Ishikawa (cell line): ENCODE measurements around the gene VSX2.

Experiments
- CEBPB ChIP-seq: IDR thresholded peaks from 2 replicates; pipeline ENCODE4 v1.6.1; 2012
- CREB1 ChIP-seq: IDR thresholded peaks from 2 replicates; pipeline ENCODE4 v1.6.1; 2012; ENCODE audit warnings: low read depth
- EGR1 ChIP-seq: IDR thresholded peaks from 2 replicates; pipeline ENCODE4 v1.6.1; 2012
- EP300 ChIP-seq: IDR thresholded peaks from 2 replicates; pipeline ENCODE4 v1.6.1; 2012; ENCODE audit warnings: borderline replicate concordance
- FOXM1 ChIP-seq: IDR thresholded peaks from 2 replicates; pipeline ENCODE4 v1.6.1; 2012; ENCODE audit warnings: low read depth, borderline replicate concordance
- NFIC ChIP-seq: IDR thresholded peaks from 2 replicates; pipeline ENCODE4 v1.6.1; 2012
- RAD21 ChIP-seq: IDR thresholded peaks from 2 replicates; pipeline ENCODE4 v1.6.1; 2012; ENCODE audit warnings: low read depth
- TAF1 ChIP-seq: IDR thresholded peaks from 2 replicates; pipeline ENCODE4 v1.6.1; 2012; ENCODE audit warnings: low read depth, mild to moderate bottlenecking
- TCF12 ChIP-seq: IDR thresholded peaks from 2 replicates; pipeline ENCODE4 v1.6.1; 2012; ENCODE audit warnings: low read depth
- TEAD4 ChIP-seq: IDR thresholded peaks from 2 replicates; pipeline ENCODE4 v1.6.1; 2012
- YY1 ChIP-seq: IDR thresholded peaks from 2 replicates; pipeline ENCODE4 v1.6.1; 2012; ENCODE audit warnings: low read depth
- ZBTB7A ChIP-seq: IDR thresholded peaks from 2 replicates; pipeline ENCODE4 v1.6.1; 2012; ENCODE audit warnings: low read depth
- TF ChIP-seq, protein P1 (sequence below): IDR thresholded peaks from 2 replicates; pipeline ENCODE4 v1.6.1; 2012
- TF ChIP-seq, protein P2 (sequence below): IDR thresholded peaks from 2 replicates; pipeline ENCODE4 v1.6.1; 2012
- TF ChIP-seq, protein P3 (sequence below): IDR thresholded peaks from 2 replicates; pipeline ENCODE4 v1.6.1; 2012; ENCODE audit warnings: low read depth, mild to moderate bottlenecking

VSX2 gene

DNA sequence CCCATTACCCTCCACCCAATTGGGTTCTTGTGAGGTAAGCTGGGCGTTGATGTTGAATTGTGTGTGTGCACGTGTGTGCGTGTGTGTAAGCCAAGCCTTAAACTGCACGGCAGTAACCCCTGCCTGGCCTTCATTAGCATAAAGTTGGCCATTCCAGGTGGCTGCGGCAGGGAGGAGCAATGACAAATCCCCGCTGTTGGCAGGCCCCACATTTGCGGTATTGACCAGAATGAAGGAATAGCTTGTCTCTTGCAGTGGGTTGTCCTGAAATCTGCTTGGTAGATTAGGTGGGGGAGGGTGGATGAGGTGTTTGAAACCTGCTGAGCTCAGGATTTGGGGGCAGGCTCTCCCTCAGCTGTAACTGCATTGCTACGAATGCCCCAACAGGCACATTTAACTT is 7.3 kb downstream of the VSX2 start:
- TF ChIP-seq RAD21 (no peak), CEBPB (no peak), EP300 (no peak), YY1 (no peak), FOXM1 (no peak), TCF12 (no peak), TAF1 (no peak), TEAD4 (no peak), EGR1 (no peak), ZBTB7A (no peak), CREB1 (no peak), NFIC (no peak)
- TF ChIP-seq, protein P1, sequence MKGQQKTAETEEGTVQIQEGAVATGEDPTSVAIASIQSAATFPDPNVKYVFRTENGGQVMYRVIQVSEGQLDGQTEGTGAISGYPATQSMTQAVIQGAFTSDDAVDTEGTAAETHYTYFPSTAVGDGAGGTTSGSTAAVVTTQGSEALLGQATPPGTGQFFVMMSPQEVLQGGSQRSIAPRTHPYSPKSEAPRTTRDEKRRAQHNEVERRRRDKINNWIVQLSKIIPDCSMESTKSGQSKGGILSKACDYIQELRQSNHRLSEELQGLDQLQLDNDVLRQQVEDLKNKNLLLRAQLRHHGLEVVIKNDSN = no peak
- TF ChIP-seq, protein P2, sequence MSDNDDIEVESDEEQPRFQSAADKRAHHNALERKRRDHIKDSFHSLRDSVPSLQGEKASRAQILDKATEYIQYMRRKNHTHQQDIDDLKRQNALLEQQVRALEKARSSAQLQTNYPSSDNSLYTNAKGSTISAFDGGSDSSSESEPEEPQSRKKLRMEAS = no peak
- TF ChIP-seq, protein P3, sequence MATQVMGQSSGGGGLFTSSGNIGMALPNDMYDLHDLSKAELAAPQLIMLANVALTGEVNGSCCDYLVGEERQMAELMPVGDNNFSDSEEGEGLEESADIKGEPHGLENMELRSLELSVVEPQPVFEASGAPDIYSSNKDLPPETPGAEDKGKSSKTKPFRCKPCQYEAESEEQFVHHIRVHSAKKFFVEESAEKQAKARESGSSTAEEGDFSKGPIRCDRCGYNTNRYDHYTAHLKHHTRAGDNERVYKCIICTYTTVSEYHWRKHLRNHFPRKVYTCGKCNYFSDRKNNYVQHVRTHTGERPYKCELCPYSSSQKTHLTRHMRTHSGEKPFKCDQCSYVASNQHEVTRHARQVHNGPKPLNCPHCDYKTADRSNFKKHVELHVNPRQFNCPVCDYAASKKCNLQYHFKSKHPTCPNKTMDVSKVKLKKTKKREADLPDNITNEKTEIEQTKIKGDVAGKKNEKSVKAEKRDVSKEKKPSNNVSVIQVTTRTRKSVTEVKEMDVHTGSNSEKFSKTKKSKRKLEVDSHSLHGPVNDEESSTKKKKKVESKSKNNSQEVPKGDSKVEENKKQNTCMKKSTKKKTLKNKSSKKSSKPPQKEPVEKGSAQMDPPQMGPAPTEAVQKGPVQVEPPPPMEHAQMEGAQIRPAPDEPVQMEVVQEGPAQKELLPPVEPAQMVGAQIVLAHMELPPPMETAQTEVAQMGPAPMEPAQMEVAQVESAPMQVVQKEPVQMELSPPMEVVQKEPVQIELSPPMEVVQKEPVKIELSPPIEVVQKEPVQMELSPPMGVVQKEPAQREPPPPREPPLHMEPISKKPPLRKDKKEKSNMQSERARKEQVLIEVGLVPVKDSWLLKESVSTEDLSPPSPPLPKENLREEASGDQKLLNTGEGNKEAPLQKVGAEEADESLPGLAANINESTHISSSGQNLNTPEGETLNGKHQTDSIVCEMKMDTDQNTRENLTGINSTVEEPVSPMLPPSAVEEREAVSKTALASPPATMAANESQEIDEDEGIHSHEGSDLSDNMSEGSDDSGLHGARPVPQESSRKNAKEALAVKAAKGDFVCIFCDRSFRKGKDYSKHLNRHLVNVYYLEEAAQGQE = no peak

DNA sequence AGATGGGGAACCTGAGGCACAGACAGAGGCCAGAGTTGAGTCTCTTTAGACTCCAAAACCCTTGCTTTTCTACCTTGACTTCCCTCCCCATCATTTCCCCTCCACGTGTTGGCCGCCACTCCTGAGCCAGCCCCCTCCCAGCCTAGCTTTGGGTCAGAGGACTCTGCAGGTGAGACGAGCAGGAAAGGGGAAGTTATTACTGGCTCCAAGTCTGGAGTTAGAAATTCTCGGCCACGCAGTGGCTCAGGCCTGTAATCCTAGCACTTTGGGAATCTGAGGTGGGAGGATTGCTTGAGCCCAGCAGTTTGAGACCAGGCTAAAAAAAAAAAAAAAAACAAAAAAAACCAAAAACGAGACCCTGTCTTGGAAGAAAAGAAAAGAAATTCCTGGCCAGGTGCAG is 8.8 kb downstream of the VSX2 start:
- TF ChIP-seq, protein P1 = no peak
- TF ChIP-seq TAF1 = no peak
- TF ChIP-seq TCF12 = no peak
- no peak for TF ChIP-seq CREB1
- no peak for TF ChIP-seq TEAD4
- TF ChIP-seq, protein P2 = no peak
- TF ChIP-seq RAD21 = no peak
- no peak for TF ChIP-seq EGR1
- no peak for TF ChIP-seq FOXM1
- no peak for TF ChIP-seq ZBTB7A
- TF ChIP-seq EP300 = no peak
- TF ChIP-seq, protein P3 = no peak
- TF ChIP-seq YY1 = no peak
- TF ChIP-seq NFIC = no peak
- TF ChIP-seq CEBPB = no peak

DNA sequence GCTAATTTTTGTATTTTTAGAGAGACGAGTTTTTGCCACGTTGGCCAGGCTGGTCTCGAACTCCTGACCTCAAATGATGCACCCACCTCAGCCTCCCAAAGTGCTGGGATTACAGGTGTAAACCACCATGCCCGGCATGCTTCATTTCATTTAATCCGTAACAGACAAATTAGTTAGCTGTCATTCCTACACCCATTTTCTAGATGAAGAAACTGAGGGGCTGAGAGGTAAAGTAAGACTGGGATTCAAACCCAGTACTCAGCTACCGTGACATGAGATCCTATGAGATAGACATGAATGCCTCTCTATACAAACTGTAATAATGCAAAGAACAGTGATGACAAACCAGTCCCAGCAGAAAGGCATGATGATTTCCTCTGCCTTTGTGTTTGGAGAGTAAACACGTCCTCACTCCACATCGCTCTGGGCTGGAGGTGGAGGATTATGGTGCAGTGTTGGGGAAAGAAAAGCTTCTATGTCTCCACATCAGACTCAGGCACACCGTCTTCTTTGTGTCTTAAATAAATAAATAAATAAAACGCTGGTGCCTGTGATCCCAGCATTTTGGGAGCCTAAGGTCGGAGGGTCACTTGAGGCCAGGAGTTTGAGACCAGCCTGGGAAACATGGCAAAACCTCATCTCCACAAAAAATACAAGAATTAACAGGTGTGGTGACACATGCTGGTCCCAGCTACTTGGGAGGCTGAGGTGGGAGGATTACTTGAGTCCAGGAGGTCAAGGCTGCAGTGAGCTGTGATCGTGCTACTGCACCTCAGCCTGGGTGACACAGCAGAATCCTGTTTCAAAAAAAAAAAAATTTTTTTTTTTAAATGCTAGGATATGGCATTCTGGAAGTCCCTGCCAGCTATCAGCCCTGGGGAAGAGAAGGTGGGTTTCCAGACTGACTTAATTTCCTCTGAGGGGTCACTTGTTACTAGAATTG is 10.5 kb downstream of the VSX2 start:
- no peak for TF ChIP-seq CREB1
- TF ChIP-seq, protein P1 = no peak
- no peak for TF ChIP-seq RAD21
- no peak for TF ChIP-seq YY1
- no peak for TF ChIP-seq NFIC
- TF ChIP-seq EGR1 = no peak
- no peak for TF ChIP-seq TAF1
- no peak for TF ChIP-seq FOXM1
- TF ChIP-seq EP300 = no peak
- TF ChIP-seq, protein P2 = no peak
- TF ChIP-seq, protein P3 = no peak
- no peak for TF ChIP-seq ZBTB7A
- no peak for TF ChIP-seq CEBPB
- no peak for TF ChIP-seq TCF12
- TF ChIP-seq TEAD4 = no peak
